ENCODE measurements around the gene UNC13C.
"Not testable (repeated sequence)": the region's sequence is repeated elsewhere in the genome, so short reads cannot be mapped to it uniquely, and the experiment has no call there.

Gene UNC13C

DNA sequence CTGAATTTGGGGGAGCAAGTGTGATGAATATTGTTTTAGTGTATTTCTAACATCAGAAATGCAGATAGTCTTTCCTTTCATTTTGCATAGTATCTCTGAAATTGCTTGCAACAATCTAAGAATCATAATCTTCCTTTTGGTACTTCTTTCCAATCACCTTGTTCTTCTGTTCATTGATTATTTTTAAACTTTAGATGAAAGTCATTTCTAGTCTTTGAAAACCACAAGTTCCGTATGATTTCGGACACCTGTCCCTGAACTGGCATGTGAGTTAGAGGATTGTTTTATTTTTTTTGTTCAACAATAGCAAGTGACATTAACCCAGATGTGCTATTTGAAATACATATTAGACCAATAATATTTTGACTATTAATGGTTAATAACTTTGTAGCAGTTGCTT is 329.7 kb downstream of the UNC13C start:
- DNase-seq: no peak

- no peak for DNase-seq
Observed at GRCh38 chr15:54312528-54312927, 334.3 kb downstream of the UNC13C start.

GRCh38 chr15:54321426-54321825 is 343.2 kb downstream of the UNC13C start:
- DNase-seq: no peak

GRCh38 chr15:54322341-54322740 is 344.1 kb downstream of the UNC13C start:
- DNase-seq: no peak

GRCh38 chr15:54345301-54345700 is 367.1 kb downstream of the UNC13C start:
- DNase-seq: no peak

GRCh38 chr15:54345827-54346226 is 367.6 kb downstream of the UNC13C start:
- no peak for DNase-seq

DNA sequence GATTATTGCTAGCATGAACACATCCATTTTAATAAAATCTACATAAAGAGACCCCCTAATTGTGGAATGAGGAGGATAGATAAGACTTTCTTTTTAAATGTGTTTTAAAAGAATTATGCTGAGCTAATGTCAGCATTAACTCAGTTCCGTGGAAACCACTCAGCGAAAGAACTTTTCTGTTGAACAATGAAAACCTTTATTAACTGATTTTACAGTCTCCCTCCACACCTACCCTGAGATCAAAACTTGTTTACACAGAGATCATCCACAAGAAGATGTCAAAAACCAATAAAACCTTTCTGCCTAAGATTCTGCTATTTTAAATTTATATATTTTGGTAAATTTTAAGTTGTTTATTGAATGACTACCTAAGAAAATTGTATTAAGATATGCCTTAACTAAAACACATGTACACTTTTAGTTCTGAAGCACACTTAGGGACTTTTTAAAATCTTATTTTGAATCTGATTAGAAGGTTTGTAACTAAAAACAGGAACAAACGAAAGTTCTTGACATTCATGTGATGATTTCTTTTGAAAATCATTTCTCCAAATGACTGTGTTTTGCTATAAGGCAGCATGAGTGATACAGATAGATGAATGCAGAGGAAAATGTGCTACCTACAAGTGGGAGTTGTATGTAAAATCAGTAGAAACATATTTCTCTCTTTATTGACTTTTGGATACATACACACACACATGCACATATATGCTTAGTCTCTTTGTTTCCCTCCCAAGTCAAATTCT is 369.0 kb downstream of the UNC13C start:
- DNase-seq: no peak

GRCh38 chr15:54353726-54354125 is 375.5 kb downstream of the UNC13C start:
- DNase-seq: no peak

DNA sequence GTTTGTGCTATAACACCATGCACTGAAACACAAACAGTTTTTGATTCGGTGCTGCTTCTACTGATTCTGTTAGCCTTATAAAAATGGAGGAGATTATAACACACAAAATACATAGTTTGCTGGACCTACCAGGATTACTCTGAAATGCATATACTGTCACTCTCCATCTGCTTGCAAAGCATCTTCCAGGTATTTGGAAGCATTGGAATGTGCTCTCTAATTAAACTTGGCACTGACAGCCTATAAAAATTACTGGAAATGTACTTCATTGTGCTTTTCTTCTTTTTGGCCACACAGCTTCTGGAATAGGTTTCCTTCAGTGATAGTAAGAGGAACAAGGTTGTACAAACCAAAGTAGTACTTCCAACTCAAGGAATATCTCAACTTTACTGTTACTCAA is 376.1 kb downstream of the UNC13C start:
- DNase-seq: no peak

DNA sequence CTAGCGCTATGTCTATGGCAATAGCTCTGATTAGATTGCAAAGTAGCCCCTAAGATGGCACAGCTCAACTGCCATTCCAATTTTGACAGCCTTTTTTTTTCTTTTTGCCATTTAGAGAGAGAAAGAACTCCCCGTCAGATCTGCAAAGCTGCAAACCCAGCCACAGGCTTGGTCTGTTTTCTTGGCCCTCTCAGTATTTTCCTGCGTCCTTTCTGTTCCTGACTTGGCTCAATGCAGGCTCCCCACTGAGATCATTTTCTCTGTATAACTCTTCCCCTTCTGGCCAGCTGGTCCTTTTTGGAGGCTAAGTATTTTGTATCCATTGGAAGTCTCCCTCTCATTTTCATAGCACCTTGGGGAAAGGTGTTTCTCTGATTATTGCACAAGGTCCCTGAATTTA is 386.7 kb downstream of the UNC13C start:
- DNase-seq: no peak

- DNase-seq: no peak
Observed at GRCh38 chr15:54373332-54373731, 395.1 kb downstream of the UNC13C start.

DNA sequence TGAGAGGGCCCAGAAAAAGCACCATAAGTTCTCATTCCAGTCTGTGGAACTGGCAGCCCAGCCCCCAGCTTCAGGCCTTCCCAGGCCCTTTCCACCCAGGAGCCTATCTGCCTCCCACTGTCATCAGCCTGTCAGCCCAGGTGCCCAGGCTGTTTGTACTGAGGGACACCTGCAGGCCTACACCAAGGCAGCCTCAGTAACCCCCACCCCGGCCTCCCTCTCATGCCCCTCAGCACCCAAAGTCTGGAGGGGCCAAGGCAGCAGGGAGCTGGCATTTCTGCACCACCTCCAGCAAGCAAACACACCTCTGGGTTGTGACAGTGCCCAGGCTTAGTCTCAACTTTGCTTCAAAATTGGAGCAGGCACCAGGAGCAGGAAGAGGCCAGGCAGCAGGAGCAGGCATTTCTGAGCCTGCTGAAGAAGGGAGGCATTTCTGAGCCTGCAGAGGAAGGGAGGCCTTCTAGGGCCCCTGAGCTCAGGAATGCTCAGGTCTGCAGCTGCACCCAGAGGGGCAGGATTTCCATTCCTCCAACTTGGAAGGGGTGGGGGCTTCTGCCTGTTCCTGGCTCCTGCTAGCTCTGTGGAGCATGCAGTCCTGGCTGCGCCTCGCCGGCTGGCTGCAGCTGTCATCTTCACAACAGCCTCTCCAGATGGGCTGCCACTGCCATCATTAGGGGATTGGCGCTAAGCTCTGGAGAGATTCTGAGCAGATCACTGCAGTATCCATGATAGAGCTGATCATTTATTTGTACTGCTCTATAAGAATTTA is 396.1 kb downstream of the UNC13C start:
- no peak for DNase-seq

DNA sequence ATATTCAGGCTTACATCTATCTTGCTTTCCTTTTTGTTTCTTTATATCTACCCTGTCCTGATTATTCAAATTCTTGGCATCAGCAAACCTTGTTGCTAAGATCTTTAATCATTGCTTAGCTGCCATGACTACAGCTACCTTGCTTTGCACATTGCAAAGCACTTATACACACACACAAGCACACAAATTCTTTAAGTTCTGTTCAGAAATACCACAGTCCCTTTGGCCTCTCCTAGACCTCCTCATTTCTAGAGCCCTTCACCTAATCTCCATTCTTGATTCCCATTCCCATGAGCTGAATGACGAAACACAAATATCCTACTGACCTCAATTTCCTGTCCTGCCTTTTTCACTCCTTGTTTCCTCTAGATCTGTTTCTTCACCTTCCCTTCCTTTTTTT is 409.6 kb downstream of the UNC13C start:
- DNase-seq: no peak

GRCh38 chr15:54388746-54389145 is 410.5 kb downstream of the UNC13C start:
- DNase-seq: no peak

- no peak for DNase-seq
Observed at GRCh38 chr15:54410481-54410880, 432.2 kb downstream of the UNC13C start.

DNA sequence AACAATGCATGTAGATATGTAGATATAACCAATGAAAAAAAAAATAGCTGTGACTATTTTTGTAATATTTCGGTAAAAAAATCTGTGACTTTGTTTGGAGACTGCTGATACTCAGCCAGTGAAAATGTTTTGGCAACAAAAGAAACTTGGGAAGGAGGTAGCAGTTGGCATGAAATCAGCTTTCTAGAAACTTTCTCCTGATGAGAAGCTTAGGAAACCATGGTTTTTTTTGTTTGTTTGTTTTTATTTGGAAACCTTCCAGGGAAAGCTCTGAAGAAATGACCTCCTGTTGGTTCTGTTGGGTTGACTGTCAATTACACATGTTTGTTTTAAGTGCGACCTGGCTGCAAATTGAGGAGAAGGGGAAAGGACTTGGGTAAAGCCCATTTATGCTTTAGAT is 445.9 kb downstream of the UNC13C start:
- no peak for DNase-seq

DNA sequence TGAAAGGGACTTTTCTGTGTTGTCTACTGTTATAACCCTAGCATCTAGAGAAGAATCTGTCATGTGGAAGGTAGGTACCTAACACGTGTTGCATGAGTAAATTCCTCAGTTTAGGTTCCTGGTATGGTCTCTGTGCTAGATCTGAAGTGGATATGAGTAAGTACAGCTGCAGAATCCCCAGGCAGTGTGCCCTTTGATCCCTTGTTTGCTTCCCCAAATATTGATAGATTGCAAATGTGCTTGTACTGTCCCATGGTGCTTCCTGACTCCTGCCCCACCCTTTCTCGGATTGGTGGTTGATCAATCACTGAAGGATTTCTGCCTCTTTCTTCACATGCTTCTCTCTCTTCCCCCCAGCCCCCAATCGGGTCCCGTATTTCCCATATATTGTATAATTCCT is 450.4 kb downstream of the UNC13C start:
- DNase-seq: no peak

DNA sequence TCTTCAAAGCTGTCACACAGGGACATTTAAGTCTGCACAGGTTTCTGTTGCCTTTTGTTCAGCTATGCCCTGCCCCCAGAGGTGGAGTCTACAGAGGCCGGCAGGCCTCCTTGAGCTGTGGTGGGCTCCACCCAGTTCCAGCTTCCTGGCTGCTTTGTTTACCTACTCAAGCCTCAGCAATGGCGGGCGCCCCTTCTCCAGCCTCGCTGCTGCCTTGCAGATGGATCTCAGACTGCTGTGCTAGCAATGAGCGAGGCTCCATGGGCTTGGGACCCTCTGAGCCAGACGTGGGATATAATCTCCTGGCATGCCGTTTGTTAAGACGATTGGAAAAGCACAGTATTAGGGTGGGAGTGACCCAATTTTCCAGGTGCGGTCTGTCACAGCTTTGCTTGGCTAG is 472.0 kb downstream of the UNC13C start:
- DNase-seq: not testable (repeated sequence)

GRCh38 chr15:54456413-54456812 is 478.2 kb downstream of the UNC13C start:
- no peak for DNase-seq

- no peak for DNase-seq
Observed at GRCh38 chr15:54462511-54462913, 484.3 kb downstream of the UNC13C start.

- no peak for DNase-seq
Observed at GRCh38 chr15:54481819-54482218, 503.6 kb downstream of the UNC13C start.

- DNase-seq: no peak
Observed at GRCh38 chr15:54482251-54482650, 504.0 kb downstream of the UNC13C start.

DNA sequence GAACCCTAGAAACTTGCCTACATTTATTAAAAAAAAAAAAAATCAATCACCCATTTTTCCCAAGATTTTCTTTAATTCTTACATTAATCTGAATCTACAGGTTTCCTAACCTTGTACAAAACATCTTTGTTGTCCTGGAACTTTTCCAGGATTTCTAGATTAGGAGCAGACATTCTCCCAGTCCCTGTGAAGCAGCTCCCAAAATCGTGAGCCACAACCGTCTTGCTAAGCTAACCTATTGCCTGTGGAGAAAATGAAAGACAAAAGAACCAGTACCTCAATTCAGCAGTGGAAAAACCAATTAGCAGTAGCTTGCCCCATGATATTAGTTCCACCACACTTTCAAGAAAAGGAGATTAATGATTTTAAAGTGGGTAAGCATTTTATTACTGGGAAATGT is 522.1 kb downstream of the UNC13C start:
- DNase-seq: no peak

- no peak for DNase-seq
Observed at GRCh38 chr15:54502416-54503075, 524.3 kb downstream of the UNC13C start.
